GM21360 (cell line): ENCODE results near the gene CDH9.

Experiments
- ATAC-seq: cut with Tn5 transposase; IDR thresholded peaks from one replicate; pipeline ENCODE4 v1.9.1; 2021; ENCODE audit warnings: mild to moderate bottlenecking, moderate library complexity; ENCODE audit not compliant: unreplicated experiment

The CDH9 gene

DNA sequence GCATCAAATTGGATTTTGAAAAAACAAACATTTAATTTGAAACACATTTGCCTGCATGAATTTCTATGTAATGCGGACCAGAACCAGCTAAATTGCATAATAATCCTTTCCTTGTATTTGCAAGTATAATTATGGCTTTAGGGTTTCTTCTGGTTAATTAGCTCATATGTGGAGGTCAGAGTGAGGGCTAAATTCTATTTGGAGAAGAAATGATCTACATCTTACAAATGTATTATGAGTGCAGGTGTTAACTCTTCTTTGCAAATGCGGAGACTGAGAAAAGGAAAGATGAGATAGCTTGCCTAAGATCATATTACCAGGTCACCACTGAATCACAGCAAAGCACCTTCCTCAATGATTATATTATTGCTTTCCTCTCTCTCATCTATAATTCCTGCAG lies 194.7 kb downstream of the CDH9 start:
- no peak for ATAC-seq

- no peak for ATAC-seq
Measured at GRCh38 chr5:26833596-26833995, 204.8 kb downstream of the CDH9 start.
